CD4-positive, alpha-beta T cell treated with Interleukin-21 for 1 hour (primary cell): Measurements from ENCODE around the gene PTPN1.
A peak's percentile ranks its signal among the peaks of the same experiment; 100 is the strongest.
"Not testable (repeated sequence)": the region's sequence is repeated elsewhere in the genome, so short reads cannot be mapped to it uniquely, and the experiment has no call there.

Experiments
- DNase-seq: peaks from one replicate; pipeline ENCODE4 v3.0.0-alpha.2; 2020

Gene PTPN1

DNA sequence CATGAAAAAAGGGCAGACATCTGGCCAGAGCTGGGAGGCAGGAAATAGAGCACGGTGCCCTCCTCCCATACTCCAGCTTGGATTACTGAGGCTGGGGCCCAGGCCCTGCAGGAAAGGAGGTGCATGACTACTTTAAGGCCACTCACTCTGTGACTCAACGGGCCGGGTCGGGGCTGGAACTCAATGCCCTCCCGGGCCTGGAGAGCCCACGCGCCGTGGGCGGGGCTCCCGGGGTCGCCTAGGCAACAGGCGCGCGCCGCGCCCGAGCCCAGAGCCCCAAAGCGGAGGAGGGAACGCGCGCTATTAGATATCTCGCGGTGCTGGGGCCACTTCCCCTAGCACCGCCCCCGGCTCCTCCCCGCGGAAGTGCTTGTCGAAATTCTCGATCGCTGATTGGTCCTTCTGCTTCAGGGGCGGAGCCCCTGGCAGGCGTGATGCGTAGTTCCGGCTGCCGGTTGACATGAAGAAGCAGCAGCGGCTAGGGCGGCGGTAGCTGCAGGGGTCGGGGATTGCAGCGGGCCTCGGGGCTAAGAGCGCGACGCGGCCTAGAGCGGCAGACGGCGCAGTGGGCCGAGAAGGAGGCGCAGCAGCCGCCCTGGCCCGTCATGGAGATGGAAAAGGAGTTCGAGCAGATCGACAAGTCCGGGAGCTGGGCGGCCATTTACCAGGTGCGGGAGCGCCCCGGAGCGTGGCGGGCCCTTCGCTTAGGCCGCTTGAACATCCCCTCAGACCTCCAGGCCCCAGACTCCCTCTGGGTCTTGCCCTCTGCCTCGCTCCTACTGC, at the start of gene PTPN1:
Gene PTPN1, plus strand, starts transcription at position 461 of the 783 bp plus-strand sequence. Its CDS starts 145 bp downstream, at position 606.
- DNase-seq: peak; percentile 100

DNA sequence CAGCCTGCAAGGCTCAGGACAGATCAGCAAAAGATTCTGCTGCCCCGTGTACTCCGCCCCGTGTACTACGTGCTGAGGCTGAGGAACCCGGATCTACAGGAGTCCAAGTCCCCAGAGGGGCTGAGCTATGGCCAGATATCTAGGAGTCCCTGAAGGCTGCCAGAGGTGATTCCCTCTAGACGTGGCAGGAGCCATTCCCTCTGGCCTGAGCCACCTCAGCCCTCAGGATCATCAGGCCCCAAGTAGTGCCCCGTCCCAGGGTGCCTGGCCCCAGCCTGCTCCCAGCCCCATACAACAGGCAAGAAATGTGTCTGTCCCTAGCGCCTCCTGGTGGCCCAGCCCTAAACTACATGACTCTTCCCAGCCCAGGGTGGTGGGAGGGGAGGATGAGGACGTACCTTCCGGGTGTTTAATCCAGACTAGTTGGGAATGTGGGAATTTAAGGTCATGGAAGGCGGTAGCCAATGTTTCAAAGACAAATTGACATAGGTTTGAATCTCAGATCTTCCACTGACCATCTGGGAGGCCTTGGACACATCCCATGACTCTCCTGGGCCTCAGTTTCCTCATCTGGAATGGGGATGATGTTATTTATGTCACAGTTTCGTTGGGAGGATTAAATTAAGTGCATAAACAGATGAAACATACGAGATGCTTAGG, 49.4 kb upstream of the PTPN1 start:
- peak; percentile 81 for DNase-seq

DNA sequence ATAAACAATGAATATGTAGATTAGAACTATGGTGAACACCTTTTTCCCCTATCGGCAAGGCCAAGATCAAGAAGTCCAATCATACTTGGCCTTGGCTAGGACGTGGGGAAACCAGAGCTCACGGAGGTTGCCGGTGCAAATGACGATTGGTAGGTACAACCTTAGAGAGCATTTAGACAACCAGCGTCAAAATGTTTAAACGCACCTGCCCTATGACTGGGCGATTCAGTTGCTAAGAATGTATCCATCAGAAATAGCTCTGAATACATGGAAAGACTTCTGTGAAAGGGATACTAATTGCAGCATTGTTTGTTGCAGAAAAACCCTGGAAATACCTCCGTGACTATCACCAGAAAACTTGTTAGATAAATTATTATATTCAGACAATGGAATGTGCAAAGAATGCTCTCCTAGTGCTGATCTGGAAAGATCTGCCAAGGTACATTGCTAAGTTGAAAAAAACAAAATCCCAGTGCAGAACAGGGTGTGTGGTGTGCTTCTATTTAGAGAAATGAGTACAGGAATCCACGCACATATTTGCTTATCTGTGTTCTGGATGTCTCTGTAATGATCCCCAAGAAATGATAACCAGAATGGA, 48.0 kb upstream of the PTPN1 start:
- DNase-seq: no peak

DNA sequence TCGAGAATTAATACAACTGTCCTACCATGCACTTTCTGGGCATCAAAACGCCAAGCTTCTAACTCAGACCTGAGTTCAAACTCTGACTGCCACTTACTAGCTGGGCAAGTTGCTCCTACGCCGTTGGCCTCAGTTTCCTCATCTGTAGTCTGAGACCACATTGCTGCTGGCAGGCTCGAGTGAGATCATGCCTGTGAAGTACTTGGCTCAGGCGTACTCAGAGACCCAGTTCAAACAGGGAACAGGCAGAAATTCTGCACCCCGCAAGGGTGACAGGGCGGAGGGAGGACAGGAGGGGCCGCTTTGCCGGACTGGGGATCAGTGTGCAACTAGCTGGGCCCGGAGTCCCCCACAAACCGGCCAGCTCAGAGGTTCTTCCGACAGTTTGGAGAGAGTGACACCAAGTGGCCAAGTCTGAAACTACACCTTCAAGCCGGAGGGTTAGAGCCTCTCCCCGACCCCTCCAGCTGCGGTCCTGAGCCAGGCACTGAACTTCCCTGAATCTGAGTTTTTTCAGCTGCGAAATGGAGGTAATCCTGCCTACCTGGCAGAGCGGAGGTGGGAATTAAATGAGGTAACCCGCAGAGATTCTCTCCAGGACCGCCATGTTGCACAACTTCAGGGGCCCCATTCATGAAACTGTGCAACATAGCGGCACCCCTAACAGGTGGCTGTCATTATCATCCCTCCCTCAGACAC, 46.0 kb upstream of the PTPN1 start:
- peak; percentile 72 for DNase-seq

DNA sequence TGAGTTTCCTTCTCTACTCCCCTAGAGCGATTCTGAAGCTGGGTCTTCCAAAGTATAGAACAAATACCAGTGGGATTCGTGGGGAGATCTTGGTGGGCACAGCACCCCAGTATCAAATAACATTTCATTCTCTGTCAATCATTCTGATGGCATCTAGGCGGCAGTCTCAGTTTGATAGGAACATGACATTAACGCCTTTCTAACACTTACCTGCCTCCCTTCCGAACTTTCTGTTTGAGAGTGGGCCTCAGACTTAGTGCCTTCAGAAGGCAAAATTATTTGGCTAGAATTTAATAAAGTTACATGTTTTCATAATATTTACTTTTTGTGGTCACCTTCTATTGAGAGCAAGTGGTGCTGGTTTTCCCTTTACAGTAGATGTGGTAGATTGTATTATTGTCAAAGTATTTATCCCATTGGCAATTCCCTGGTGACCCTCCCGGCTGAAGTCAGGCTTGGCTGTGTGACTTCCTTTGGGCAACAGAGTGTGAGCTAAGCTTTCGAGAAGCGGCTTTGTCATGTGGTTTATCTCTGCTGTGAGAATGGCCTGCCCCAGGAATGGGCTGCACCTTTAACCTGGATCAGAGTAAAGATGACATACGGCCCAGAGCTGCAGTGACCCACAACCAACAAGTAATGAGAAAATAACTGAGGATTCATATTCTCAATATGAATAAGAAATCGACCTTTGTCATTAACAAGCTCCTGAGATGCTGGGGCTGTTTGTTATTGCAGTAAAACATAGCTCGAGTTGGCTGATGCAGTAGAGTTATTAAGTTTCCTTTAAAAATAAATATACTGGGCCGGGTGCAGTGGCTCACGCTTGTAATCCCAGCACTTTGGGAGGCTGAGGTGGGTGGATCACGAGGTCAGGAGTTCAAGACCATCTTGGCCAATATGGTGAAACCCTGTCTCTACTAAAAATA, 45.2 kb upstream of the PTPN1 start:
- DNase-seq: no peak

DNA sequence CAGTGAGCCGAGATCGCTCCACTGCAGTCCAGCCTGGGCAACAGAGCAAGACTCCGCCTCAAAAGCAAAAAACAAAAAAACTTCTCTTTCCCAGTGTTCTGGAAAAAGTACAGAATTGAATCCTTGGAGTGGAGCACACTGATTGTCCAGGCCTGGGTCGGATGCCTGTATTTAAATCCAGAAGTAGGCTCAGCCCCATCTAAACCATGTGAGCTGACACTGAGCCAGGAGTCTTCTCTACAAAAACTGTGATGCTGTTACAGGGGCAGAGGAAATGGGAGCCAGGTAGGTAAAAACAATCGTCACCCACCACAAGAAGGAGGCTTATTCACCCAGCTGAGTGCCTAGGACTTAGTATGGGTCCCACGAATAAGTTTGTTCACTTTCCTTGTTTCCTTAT, 43.0 kb upstream of the PTPN1 start:
- no peak for DNase-seq

DNA sequence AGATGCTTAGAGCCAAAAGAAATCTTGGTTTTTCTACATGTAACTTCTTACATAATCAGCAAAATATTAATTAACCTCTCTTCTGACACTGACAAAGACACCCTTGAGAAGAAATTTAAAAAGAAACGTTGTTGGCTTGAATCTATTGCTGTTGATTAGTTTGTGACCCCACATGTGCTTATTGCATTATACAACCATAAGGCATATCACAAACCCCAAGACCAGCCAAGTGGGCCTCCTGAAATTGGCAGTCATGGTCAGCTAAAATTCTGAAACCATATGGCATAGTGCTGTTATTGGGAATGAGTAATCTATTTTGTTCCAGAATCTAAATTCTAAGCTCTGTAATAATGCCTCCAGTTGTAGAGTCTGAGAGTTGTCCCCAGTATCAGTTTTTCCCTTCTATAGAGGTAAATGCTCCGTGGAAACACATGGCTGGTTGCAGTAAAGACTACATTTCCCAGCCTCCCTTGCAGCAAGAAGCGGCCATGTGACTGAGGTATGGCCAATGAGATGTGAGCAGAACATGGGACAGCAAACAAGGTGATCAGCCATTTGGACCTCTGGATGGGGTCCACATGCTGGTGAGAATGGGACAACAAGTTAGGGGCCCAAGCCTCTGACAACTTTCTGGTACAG, 42.3 kb upstream of the PTPN1 start:
- peak; percentile 58 for DNase-seq

GRCh38 chr20:50468378-50468798, 41.8 kb upstream of the PTPN1 start:
- no peak for DNase-seq

DNA sequence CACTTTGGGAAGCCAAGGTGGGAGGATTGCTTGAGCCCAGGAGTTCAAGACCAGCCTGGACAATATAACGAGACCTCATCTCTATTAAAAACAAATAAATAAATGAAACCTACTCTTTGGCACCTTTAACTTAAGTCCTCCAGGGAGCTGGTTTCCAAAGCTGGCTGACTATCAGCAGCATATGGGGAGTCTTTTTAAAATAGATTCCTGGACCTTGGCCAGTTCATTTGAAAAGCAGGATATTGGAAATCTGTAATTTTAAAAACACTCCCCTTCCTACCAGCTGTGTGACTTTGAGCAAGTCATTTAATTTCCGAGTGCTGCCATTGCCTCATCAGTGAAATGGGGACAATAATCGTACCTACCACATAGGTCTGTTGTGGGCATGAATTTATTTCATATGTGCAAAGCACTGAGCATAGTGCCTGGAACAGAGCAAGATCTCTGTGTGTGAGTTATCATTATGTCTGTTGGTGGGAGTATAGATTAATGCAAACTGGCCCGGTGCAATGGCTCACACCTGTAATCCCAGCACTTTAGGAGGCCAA, 40.9 kb upstream of the PTPN1 start:
- DNase-seq: no peak

- no peak for DNase-seq
Observed at GRCh38 chr20:50469796-50470195, 40.4 kb upstream of the PTPN1 start.

DNA sequence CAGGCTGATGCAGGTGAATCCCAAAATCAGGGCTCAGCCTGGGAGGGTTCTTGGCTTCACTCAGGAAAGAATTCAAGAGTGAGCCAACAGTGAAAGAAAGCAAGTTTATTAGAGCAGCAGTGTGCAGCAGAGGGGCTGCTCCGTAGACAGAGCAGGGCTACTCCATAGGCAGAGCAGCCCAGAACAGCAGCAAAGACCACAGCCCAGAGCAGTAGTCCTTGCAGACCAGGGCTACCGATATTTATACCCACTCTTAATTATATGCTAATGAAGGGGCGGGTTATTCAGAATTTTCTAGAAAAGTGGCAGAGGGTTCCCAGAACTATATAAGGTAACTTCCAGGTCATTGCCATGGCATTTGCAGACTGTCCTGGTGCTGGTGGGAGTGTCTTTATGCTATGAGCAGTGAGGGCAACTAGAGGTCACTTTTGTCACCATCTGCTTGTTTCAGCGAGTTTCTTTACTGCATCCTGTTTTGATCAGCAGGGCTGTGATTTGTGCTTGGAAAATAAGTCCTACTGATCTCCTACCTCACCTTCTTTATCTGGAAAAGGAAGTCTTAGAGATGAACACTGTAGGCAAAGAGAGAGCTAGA, 39.8 kb upstream of the PTPN1 start:
- DNase-seq: no peak

GRCh38 chr20:50471231-50471630, 39.0 kb upstream of the PTPN1 start:
- DNase-seq: peak; percentile 23

GRCh38 chr20:50472693-50473664, 37.2 kb upstream of the PTPN1 start:
- DNase-seq: no peak

DNA sequence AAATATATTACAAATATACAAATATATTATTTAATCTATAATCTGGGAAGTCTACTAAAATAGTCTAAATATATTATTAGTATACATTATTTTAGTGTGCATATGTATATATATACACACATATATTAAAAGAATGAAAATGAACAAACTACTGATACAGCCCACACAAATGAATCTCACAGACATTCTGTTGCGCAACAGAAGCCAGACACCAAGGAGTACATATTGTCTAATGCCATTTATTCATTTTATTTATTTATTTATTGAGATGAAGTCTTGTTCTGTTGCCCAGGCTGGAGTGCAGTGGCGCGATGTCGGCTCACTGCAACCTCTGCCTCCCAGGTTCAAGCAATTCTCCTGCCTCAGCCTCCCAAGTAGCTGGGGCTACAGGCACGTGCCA, 35.8 kb upstream of the PTPN1 start:
- not testable (repeated sequence) for DNase-seq

DNA sequence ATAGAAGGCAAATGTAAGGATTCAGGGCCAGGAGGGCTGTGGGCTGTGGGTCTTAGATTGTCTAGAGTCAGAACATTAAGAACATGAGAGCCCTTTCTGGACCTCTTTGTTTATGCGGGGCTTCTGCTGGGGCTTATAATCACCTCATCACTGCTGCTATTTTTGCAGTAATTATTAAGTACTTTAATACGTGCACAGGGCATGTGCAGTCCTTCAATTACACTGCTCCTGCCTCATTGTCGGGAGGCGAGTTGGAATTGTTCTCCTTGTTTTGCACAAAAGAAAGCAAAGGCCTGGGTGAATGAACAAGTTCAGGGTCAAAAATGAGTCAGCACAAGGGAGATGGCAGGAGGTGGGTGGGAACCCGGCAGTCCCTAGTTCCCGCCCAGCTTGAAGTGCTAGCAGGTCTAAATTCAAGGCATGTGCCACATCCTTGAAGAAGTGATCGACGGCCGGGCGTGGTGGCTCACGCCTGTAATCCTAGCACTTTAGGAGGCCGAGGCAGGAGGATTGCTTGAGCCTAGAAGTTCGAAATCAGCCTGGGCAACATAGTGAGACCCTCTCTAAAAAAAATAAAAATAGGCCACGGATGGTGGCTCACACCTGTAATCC, 34.4 kb upstream of the PTPN1 start:
- DNase-seq: no peak

DNA sequence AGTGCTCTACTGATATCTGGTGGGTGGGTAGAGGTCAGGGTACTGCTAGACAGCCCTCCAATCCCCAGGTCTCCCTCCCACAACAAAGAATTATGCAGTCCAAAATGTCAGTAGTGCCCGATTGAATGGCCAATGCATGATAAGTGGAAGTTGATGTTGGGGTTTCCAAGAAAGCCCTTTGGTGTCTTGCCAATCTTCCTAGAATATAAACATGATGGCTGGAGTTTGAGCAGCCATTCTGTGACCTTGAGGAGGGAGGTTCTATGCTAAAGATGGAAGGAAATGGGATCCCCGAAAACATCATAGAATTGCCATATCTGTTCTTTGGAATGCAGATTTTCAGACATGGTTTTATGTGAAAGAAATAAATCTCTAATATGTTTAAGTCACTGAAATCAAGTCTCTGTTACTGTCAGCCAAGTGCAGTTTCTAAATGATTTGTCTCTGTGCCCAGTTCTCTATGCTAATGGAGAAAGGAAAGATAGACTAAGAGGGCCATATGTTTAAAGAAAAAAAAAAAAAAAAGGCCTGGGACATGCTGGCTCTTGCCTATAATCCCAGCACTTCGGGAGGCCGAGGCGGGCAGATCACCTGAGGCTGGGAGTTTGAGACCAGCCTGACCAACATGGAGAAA, 32.8 kb upstream of the PTPN1 start:
- no peak for DNase-seq

GRCh38 chr20:50478162-50478990, 31.8 kb upstream of the PTPN1 start:
- DNase-seq: peak; percentile 81

DNA sequence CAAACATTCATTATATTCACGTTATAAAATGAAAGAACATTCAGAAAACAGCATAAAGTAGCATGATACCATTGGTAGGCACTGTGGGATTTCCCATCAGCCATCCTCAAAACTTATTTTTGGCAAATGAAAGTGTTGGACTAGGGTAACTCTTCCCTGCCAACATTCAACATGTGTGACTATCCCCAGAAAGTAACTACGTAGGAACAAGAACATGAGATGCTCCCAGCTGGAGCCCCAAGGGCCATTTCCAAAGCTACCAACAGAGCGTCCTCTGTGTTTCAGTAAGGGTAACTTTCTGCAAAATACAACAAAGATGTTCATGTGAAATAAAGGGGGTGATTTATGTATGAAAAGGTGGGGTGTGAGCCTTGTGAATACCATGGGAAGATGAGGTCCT, 28.4 kb upstream of the PTPN1 start:
- no peak for DNase-seq
